Activated CD8-positive, alpha-beta memory T cell treated with anti-CD3 and anti-CD28 coated beads, Interleukin-2, amount 50 U/mL, for 1 hour (primary cell): ENCODE results near the gene POU3F3.

Experiments used
- DNase-seq: peaks from one replicate; pipeline ENCODE4 v3.0.0-alpha.2; 2020; ENCODE audit errors: extremely low read depth

POU3F3 gene

GRCh38 chr2:104860451-104860790 is 6.5 kb downstream of the POU3F3 start:
- no peak for DNase-seq

- DNase-seq = no peak
These were observed 7.6 kb downstream of the POU3F3 start for GRCh38 chr2:104861351-104862057.

- DNase-seq = no peak
These were observed 8.4 kb downstream of the POU3F3 start for GRCh38 chr2:104862058-104862941.

GRCh38 chr2:104863146-104863467 is 9.2 kb downstream of the POU3F3 start:
- DNase-seq = no peak

GRCh38 chr2:104863468-104864279 is 9.8 kb downstream of the POU3F3 start:
- no peak for DNase-seq

GRCh38 chr2:104864280-104865095 is 10.6 kb downstream of the POU3F3 start:
- no peak for DNase-seq

GRCh38 chr2:104865096-104865470 is 11.2 kb downstream of the POU3F3 start:
- no peak for DNase-seq

- no peak for DNase-seq
These were observed 12.4 kb downstream of the POU3F3 start for GRCh38 chr2:104866122-104866864.

- DNase-seq = no peak
These were observed 13.2 kb downstream of the POU3F3 start for GRCh38 chr2:104866883-104867812.

- DNase-seq = no peak
These were observed 14.0 kb downstream of the POU3F3 start for GRCh38 chr2:104867813-104868504.

GRCh38 chr2:104868505-104868866 is 14.6 kb downstream of the POU3F3 start:
- no peak for DNase-seq

- DNase-seq = no peak
These were observed 16.4 kb downstream of the POU3F3 start for GRCh38 chr2:104870100-104870975.

GRCh38 chr2:104871649-104871971 is 17.7 kb downstream of the POU3F3 start:
- DNase-seq = no peak

- DNase-seq = no peak
These were observed 18.3 kb downstream of the POU3F3 start for GRCh38 chr2:104871972-104872865.

- DNase-seq = no peak
These were observed 19.2 kb downstream of the POU3F3 start for GRCh38 chr2:104872866-104873688.

GRCh38 chr2:104873689-104874054 is 19.8 kb downstream of the POU3F3 start:
- no peak for DNase-seq

- no peak for DNase-seq
These were observed 20.3 kb downstream of the POU3F3 start for GRCh38 chr2:104874230-104874629.
